ENCODE results near the gene HTR3C.

The HTR3C gene

DNA sequence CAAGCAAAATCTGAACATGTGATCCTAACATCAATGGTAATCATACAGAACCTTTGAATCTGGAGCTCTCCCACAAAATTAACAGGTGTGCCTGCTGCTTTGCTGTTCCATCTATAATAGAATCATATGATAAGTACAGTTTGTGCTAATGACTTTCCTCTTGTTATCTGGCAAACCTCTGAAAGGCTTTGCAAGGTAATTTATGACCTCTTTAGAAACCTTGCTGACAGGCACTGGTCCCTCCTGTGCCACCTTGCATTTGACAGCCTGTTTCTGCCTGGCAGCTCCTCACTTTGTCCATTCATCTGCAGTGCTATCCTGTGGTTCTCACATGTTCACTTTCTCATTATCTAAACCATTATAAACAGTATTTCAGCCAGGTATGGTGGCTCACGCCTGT is 10.2 kb upstream of the HTR3C start:
- no peak overlapping the region for H3K4me3 ChIP-seq (ENCODE audit: low read depth, low read length)
- TF ChIP-seq MYC (IDR thresholded peaks at IDR 0.05; ENCODE audit: low read depth, low read length) = no peak
- no peak for TF ChIP-seq POLR2A (IDR thresholded peaks at IDR 0.05; ENCODE audit: extremely low read depth, insufficient read length)
- TF ChIP-seq, protein P1, sequence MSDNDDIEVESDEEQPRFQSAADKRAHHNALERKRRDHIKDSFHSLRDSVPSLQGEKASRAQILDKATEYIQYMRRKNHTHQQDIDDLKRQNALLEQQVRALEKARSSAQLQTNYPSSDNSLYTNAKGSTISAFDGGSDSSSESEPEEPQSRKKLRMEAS (IDR thresholded peaks at IDR 0.05; ENCODE audit: low read depth, low read length) = no peak
- TF ChIP-seq, protein P2, sequence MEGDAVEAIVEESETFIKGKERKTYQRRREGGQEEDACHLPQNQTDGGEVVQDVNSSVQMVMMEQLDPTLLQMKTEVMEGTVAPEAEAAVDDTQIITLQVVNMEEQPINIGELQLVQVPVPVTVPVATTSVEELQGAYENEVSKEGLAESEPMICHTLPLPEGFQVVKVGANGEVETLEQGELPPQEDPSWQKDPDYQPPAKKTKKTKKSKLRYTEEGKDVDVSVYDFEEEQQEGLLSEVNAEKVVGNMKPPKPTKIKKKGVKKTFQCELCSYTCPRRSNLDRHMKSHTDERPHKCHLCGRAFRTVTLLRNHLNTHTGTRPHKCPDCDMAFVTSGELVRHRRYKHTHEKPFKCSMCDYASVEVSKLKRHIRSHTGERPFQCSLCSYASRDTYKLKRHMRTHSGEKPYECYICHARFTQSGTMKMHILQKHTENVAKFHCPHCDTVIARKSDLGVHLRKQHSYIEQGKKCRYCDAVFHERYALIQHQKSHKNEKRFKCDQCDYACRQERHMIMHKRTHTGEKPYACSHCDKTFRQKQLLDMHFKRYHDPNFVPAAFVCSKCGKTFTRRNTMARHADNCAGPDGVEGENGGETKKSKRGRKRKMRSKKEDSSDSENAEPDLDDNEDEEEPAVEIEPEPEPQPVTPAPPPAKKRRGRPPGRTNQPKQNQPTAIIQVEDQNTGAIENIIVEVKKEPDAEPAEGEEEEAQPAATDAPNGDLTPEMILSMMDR (IDR thresholded peaks at IDR 0.05; ENCODE audit: low read depth, low read length) = no peak
- DNase-seq (ENCODE audit: low read depth) = no peak

DNA sequence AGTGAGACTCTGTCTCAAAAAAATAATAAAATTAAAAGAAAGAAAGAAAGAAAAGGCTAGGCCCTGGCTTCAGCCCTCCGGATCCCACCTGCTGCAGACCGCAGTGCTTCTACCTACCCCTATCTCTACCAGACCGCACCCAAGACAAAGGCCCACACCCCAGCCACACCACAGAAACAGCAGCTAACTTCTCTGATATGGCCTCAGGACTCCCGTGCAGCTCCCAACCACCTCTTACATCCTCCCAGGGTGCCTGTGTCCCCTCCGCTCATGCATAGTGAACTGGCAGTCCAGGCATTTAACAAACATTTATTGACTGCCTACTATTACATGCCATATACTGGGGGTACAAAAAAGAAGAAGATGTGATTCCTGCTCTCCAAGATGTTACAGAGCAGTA is 6.9 kb upstream of the HTR3C start:
- H3K4me3 ChIP-seq (ENCODE audit: low read depth, low read length) = no peak overlapping the region
- TF ChIP-seq, protein P2 (IDR thresholded peaks at IDR 0.05; ENCODE audit: low read depth, low read length) = no peak
- TF ChIP-seq MYC (IDR thresholded peaks at IDR 0.05; ENCODE audit: low read depth, low read length) (no peak), POLR2A (IDR thresholded peaks at IDR 0.05; ENCODE audit: extremely low read depth, insufficient read length) (no peak)
- TF ChIP-seq, protein P1 (IDR thresholded peaks at IDR 0.05; ENCODE audit: low read depth, low read length) = no peak
- no peak for DNase-seq (ENCODE audit: low read depth)

DNA sequence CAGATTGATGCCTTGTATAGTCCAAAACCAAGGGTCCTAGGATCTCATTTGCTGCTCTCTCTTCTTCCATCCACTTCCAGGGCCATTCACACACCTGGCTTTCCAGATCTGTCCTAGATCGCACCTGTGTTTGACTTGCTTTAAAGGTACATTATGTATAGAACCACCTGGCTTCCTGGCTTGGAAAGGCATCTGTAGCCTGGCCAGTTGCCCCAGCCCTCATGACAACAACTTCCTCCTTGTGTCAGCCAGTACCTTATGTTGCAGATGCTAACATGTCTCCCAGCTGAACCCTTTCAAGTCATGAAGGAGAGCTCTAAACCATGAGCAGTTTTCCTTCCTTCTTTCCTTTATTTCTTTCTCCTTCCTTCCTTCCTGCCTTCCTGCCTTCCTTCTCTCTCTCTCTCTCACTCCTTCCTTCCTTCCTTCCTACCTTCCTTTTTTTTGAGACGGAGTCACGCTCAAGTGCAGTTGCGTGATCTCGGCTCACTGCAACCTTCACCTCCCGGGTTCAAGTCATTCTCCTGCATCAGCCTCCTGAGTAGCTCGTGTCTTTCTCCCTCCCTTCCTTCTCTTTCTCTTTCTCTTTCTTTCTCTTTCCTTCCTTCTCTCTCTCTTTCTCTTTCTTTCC is 2.5 kb upstream of the HTR3C start:
- no peak overlapping the region for H3K4me3 ChIP-seq (ENCODE audit: low read depth, low read length)
- DNase-seq (ENCODE audit: low read depth) = peak; percentile 15
- no peak for TF ChIP-seq MYC (IDR thresholded peaks at IDR 0.05; ENCODE audit: low read depth, low read length)
- TF ChIP-seq, protein P1 (IDR thresholded peaks at IDR 0.05; ENCODE audit: low read depth, low read length) = no peak
- TF ChIP-seq, protein P2 (IDR thresholded peaks at IDR 0.05; ENCODE audit: low read depth, low read length) = no peak
- no peak for TF ChIP-seq POLR2A (IDR thresholded peaks at IDR 0.05; ENCODE audit: extremely low read depth, insufficient read length)

DNA sequence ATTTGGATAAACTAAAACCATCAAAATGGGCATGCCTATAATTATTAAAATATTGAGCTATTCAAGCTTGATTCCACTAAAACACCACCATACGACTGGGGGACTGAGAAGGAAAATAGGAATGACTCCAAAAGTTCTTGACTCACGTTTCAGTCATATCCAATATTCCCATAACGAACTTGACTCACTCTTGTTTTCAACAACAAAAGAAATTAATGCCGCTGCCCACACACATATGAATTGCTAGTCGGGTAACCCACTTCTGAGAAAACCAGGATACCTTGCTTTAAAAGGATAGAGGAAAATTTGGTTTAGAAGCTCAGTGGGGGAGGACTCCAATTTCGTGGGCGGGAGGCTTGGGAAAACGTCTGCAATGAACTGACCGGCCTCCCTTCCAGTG is 5.2 kb downstream of the HTR3C start:
- no peak for DNase-seq (ENCODE audit: low read depth)
- TF ChIP-seq, protein P1 (IDR thresholded peaks at IDR 0.05; ENCODE audit: low read depth, low read length) = no peak
- no peak overlapping the region for H3K4me3 ChIP-seq (ENCODE audit: low read depth, low read length)

DNA sequence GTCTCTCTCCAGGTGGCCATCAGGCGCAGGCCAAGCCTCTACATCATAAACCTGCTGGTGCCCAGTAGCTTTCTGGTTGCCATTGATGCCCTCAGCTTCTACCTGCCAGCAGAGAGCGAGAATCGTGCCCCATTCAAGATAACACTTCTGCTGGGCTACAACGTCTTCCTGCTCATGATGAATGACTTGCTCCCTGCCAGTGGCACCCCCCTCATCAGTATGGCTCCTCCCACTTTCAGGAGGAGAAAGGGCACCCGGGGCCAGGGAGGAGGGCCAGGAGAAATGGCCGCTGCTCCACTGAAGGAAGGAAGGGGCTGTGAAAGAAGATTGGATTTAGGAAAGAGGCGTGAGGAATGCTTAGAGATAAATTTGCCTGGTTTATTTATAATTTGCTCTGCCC is 6.6 kb downstream of the HTR3C start:
- no peak overlapping the region for H3K4me3 ChIP-seq (ENCODE audit: low read depth, low read length)
- TF ChIP-seq POLR2A (IDR thresholded peaks at IDR 0.05; ENCODE audit: extremely low read depth, insufficient read length) (no peak), MYC (IDR thresholded peaks at IDR 0.05; ENCODE audit: low read depth, low read length) (no peak)
- TF ChIP-seq, protein P2 (IDR thresholded peaks at IDR 0.05; ENCODE audit: low read depth, low read length) = no peak
- TF ChIP-seq, protein P1 (IDR thresholded peaks at IDR 0.05; ENCODE audit: low read depth, low read length) = no peak
- no peak for DNase-seq (ENCODE audit: low read depth)

DNA sequence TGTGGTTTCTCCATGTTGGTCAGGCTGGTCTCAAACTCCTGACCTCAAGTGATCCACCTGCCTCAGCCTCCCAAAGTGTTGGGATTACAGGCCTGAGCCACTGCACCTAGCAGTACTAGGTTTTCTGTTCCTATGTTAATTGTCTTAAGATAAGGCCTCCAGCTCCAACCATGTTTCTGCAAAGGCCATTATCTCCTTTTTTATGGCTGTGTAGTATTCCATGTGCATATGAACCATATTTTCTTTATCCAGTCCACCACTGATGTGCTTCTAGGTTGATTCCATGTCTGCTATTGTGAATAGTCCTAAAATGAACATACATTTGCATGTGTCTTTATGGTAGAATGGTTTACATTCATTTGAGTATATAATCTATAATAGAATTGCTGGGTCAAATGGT is 9.8 kb downstream of the HTR3C start:
- no peak for TF ChIP-seq MYC (IDR thresholded peaks at IDR 0.05; ENCODE audit: low read depth, low read length)
- TF ChIP-seq, protein P2 (IDR thresholded peaks at IDR 0.05; ENCODE audit: low read depth, low read length) = no peak
- DNase-seq (ENCODE audit: low read depth) = no peak
- H3K4me3 ChIP-seq (ENCODE audit: low read depth, low read length) = no peak overlapping the region

All from NB4 (cell line).